ENCODE measurements around the gene NAPG. TPM values are rescaled to one million over a fixed set of nuclear protein-coding genes. Genes with fewer than 3 reads are reported as not detected.
"Not testable (repeated sequence)": the region's sequence is repeated elsewhere in the genome, so short reads cannot be mapped to it uniquely, and the experiment has no call there.

NAPG gene
- total RNA-seq, 1 donor from 2014 or later, result 33.2 TPM

DNA sequence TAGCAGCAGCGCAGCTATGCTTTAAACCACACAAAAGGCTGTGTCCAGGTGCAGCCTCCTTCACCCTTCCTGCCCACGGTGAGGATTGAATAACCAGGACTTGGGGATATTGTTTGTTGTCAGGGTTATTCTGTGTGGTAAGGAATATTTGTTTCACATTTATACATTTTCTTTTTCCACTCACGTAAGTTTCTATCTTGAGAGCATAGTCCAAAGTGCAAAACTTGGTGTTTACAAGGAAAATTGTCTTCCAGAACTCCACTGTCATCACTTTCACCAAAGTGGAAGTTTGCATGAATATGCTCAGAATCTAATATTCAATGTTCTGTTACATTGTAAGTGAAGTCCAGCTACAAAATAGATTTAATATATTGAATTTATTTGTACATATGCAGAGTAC, 26.4 kb downstream of the NAPG start:
- Histone ChIP-seq H3K36me3 (ENCODE audit: insufficient read depth, low read length) (peaks cover 55% of the 10 kb centered on the region), H3K4me2 (ENCODE audit: low read length) (no peak overlapping the region), H4K20me1 (ENCODE audit: insufficient read depth, low read length) (peaks cover 7% of the 10 kb centered on the region), H3K4me1 (ENCODE audit: insufficient read depth, low read length) (no peaks in the 10 kb centered on the region), H3K27me3 (ENCODE audit: insufficient read depth, low read length) (no peaks in the 10 kb centered on the region), H3K9me3 (ENCODE audit: insufficient read depth, low read depth, low read length) (no peaks in the 10 kb centered on the region), H3K9ac (ENCODE audit: low read length) (no peak overlapping the region), H2AFZ (ENCODE audit: low read depth, low read length) (no peak overlapping the region), H3K4me3 (ENCODE audit: insufficient read depth, low read depth, low read length) (no peak overlapping the region), H3K27ac (ENCODE audit: low read depth, low read length) (no peak overlapping the region), H3K79me2 (ENCODE audit: insufficient read depth, low read length) (no peaks in the 10 kb centered on the region)
- Mint-ChIP-seq H3K9me3 (ENCODE audit: unreplicated experiment) (no peaks in the 10 kb centered on the region), H3K27me3 (ENCODE audit: low read depth, unreplicated experiment) (no peaks in the 10 kb centered on the region), H3K4me1 (ENCODE audit: low read depth, unreplicated experiment) (no peaks in the 10 kb centered on the region), H3K4me3 (ENCODE audit: unreplicated experiment) (no peak overlapping the region), H3K27ac (ENCODE audit: unreplicated experiment) (no peak overlapping the region), H3K36me3 (ENCODE audit: low read depth, unreplicated experiment) (peaks cover 31% of the 10 kb centered on the region)
- FAIRE-seq (no peak), DNase-seq (ENCODE audit: low read depth) (no peak)
- TF ChIP-seq EZH2 (IDR thresholded peaks at IDR 0.05; ENCODE audit: insufficient read depth, low read length), result no peak
- TF ChIP-seq, protein P1, sequence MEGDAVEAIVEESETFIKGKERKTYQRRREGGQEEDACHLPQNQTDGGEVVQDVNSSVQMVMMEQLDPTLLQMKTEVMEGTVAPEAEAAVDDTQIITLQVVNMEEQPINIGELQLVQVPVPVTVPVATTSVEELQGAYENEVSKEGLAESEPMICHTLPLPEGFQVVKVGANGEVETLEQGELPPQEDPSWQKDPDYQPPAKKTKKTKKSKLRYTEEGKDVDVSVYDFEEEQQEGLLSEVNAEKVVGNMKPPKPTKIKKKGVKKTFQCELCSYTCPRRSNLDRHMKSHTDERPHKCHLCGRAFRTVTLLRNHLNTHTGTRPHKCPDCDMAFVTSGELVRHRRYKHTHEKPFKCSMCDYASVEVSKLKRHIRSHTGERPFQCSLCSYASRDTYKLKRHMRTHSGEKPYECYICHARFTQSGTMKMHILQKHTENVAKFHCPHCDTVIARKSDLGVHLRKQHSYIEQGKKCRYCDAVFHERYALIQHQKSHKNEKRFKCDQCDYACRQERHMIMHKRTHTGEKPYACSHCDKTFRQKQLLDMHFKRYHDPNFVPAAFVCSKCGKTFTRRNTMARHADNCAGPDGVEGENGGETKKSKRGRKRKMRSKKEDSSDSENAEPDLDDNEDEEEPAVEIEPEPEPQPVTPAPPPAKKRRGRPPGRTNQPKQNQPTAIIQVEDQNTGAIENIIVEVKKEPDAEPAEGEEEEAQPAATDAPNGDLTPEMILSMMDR (IDR thresholded peaks at IDR 0.05; ENCODE audit: insufficient read depth, low read depth, low read length), result no peak

DNA sequence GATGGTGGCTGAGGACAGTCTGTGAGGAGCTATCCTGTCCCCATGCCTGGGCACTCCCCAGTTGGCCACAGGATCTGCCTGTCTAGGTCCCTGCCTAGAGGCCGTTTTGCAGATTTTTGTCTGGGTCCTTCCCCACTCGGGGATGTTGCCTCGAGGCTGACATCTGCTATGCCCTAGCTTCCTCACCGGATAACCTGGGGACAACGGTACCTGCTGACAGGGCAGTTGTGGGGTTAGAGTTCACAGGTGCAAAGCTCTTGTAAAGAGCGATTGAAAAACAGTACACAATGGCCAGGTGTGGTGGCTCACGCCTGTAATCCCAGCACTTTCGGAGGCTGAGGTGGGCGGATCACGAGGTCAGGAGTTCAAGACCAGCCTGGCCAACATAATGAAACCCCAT, 30.4 kb downstream of the NAPG start:
- H3K27ac ChIP-seq (ENCODE audit: low read depth, low read length); H3K27ac Mint-ChIP-seq (ENCODE audit: unreplicated experiment); H3K4me1 Mint-ChIP-seq (ENCODE audit: low read depth, unreplicated experiment); DNase-seq (ENCODE audit: low read depth); H3K9me3 Mint-ChIP-seq (ENCODE audit: unreplicated experiment); H3K27me3 ChIP-seq (ENCODE audit: insufficient read depth, low read length); H3K79me2 ChIP-seq (ENCODE audit: insufficient read depth, low read length); H3K9ac ChIP-seq (ENCODE audit: low read length); H3K4me3 Mint-ChIP-seq (ENCODE audit: unreplicated experiment); H3K4me1 ChIP-seq (ENCODE audit: insufficient read depth, low read length); H3K9me3 ChIP-seq (ENCODE audit: insufficient read depth, low read depth, low read length); H3K4me2 ChIP-seq (ENCODE audit: low read length); H3K4me3 ChIP-seq (ENCODE audit: insufficient read depth, low read depth, low read length); FAIRE-seq; H2AFZ ChIP-seq (ENCODE audit: low read depth, low read length); H3K27me3 Mint-ChIP-seq (ENCODE audit: low read depth, unreplicated experiment): not testable (repeated sequence)
- peaks cover 32% of the 10 kb centered on the region for H3K36me3 Mint-ChIP-seq (ENCODE audit: low read depth, unreplicated experiment)
- Histone ChIP-seq H4K20me1 (ENCODE audit: insufficient read depth, low read length) (peaks cover 13% of the 10 kb centered on the region), H3K36me3 (ENCODE audit: insufficient read depth, low read length) (peaks cover 36% of the 10 kb centered on the region)

DNA sequence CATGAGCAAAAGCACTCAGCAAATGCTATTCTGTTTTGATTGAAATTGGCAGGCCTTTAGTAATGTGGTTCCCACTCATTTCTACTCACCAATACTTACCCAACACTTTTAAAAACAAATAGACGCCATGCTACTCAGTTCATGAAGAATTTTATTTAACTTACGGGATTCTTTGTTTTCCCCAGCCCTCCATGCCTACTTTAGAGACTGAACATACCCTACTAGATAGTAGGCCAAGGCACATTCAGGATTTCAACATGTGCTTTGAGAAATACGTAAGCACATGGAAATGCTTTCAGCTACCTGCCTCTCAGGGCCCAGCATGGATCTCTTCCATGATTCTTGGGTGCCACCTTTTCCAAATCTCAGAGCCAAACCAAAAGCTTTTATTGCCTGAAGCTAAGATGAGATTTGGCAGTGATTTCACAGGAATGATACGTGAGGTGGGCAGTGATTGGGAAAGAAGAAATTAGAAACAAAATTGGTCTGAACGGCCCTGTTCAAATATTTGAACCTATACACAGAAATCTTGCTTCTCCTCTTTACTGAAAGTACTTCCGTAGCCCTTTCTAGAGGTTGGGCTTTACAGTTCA, 31.4 kb downstream of the NAPG start:
- H3K36me3 ChIP-seq (ENCODE audit: insufficient read depth, low read length), result peaks cover 32% of the 10 kb centered on the region
- no peak overlapping the region for H3K27ac ChIP-seq (ENCODE audit: low read depth, low read length)
- H3K4me3 Mint-ChIP-seq (ENCODE audit: unreplicated experiment), result no peak overlapping the region
- peaks cover 13% of the 10 kb centered on the region for H4K20me1 ChIP-seq (ENCODE audit: insufficient read depth, low read length)
- H3K27me3 Mint-ChIP-seq (ENCODE audit: low read depth, unreplicated experiment), result no peaks in the 10 kb centered on the region
- H3K27ac Mint-ChIP-seq (ENCODE audit: unreplicated experiment), result no peak overlapping the region
- peaks cover 32% of the 10 kb centered on the region for H3K36me3 Mint-ChIP-seq (ENCODE audit: low read depth, unreplicated experiment)
- H3K9me3 Mint-ChIP-seq (ENCODE audit: unreplicated experiment), result no peaks in the 10 kb centered on the region
- TF ChIP-seq, protein P1 (IDR thresholded peaks at IDR 0.05; ENCODE audit: insufficient read depth, low read depth, low read length), result no peak
- TF ChIP-seq EZH2 (IDR thresholded peaks at IDR 0.05; ENCODE audit: insufficient read depth, low read length), result no peak
- no peak for FAIRE-seq
- no peak overlapping the region for H3K4me3 ChIP-seq (ENCODE audit: insufficient read depth, low read depth, low read length)
- H2AFZ ChIP-seq (ENCODE audit: low read depth, low read length), result no peak overlapping the region
- no peaks in the 10 kb centered on the region for H3K27me3 ChIP-seq (ENCODE audit: insufficient read depth, low read length)
- no peaks in the 10 kb centered on the region for H3K79me2 ChIP-seq (ENCODE audit: insufficient read depth, low read length)
- no peak overlapping the region for H3K9ac ChIP-seq (ENCODE audit: low read length)
- peaks cover 3% of the 10 kb centered on the region for H3K4me1 ChIP-seq (ENCODE audit: insufficient read depth, low read length)
- H3K4me2 ChIP-seq (ENCODE audit: low read length), result no peak overlapping the region
- peaks cover 6% of the 10 kb centered on the region for H3K4me1 Mint-ChIP-seq (ENCODE audit: low read depth, unreplicated experiment)
- no peaks in the 10 kb centered on the region for H3K9me3 ChIP-seq (ENCODE audit: insufficient read depth, low read depth, low read length)
- DNase-seq (ENCODE audit: low read depth), result no peak

All from astrocyte (in vitro differentiated cells and primary cell).